BJ (cell line): Measurements from ENCODE around the gene WT1. TPM values are rescaled to one million over a fixed set of nuclear protein-coding genes. Genes with fewer than 3 reads are reported as not detected.

ENCODE experiments used
- CTCF ChIA-PET: fragments of 350-600 bp; formaldehyde crosslinking; extraction: SDS; loops from one replicate; lab custom pipeline; 2021; ENCODE audit warnings: antibody characterized with exemption, inconsistent platforms; lab: Yijun Ruan, JAX
- POLR2A ChIA-PET: fragments of 300-600 bp; sonication (Branson Sonifier 250); formaldehyde crosslinking; extraction: SDS; loops from one replicate; lab custom pipeline; 2021; ENCODE audit warnings: antibody characterized with exemption; lab: Charles Lee
- DNase-seq: peaks from one replicate; pipeline ENCODE4 v3.0.0-alpha.2; 2011; ENCODE audit warnings: low read depth
- H3K27me3 ChIP-seq: 2 replicates; pipeline ENCODE4 v1.6.0; 2011; ENCODE audit warnings: low read length; ENCODE audit not compliant: control insufficient read depth, insufficient read depth
- H3K36me3 ChIP-seq: 2 replicates; pipeline ENCODE4 v1.5.1; 2011; ENCODE audit warnings: low read length; ENCODE audit not compliant: control insufficient read depth, insufficient read depth
- H3K4me3 ChIP-seq: 2 replicates; pipeline ENCODE4 v1.5.1; 2011; ENCODE audit warnings: low read depth, mild to moderate bottlenecking, control low read depth, low read length
- CTCF ChIP-seq: IDR thresholded peaks from 2 replicates; pipeline ENCODE4 v1.5.1; 2011; ENCODE audit warnings: low read depth, mild to moderate bottlenecking, control low read depth, inconsistent platforms, low read length, moderate library complexity; ENCODE audit not compliant: insufficient read depth
- polyA plus RNA-seq: library from polyadenylated mRNA; depleted of rRNA; stranded (reverse); fragments of >200 nt; gene quantifications from 2 replicates; pipeline ENCODE4 v1.2.3, GENCODE V29; 2011

WT1 gene
- polyA plus RNA-seq, 1 experiment = not detected

GRCh38 chr11:32405592-32405991, 29.7 kb downstream of the WT1 start:
- no peaks in the 10 kb centered on the region for H3K36me3 ChIP-seq
- no peak for TF ChIP-seq CTCF
- no peaks in the 10 kb centered on the region for H3K27me3 ChIP-seq
- POLR2A ChIA-PET = no interaction called here
- CTCF ChIA-PET = no interaction called here
- no peak overlapping the region for H3K4me3 ChIP-seq
- no peak for DNase-seq

GRCh38 chr11:32402836-32403235, 32.5 kb downstream of the WT1 start:
- CTCF ChIA-PET = no interaction called here
- no peak for DNase-seq

DNA sequence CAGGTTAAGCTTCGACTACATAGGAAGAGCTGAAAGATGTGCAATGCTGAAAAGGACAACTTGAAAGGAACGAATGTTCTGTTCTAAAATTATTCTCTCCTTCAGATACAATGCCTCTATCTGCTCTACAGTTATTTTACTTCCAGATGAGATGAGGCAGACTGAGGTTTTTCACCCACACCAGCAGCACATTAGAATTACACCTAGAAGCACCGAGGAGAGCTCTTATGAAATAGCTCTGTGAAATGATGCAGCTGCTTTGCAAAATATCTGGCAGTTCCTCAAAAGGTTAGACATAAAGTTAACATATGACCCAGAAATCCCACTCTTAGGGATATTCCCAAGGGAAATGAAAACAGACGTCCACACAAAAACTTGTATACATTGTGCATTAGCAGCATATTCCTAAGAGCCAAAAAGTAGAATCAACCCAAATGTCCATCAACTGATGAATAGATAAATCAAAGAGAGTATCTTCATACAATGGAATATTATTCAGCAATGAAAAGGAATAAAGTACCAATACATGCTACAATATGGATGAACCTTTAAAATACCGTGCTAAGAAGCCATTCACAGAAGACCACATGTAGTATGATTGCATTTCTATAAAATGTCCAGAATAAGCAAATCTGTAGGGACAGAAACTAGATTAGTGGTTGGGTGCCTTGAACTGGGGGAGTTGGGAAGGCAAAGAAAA, 34.5 kb downstream of the WT1 start:
- H3K36me3 ChIP-seq = no peaks in the 10 kb centered on the region
- ChIA-PET POLR2A (no interaction called here), CTCF (no interaction called here)
- H3K4me3 ChIP-seq = no peak overlapping the region
- DNase-seq = no peak
- H3K27me3 ChIP-seq = no peaks in the 10 kb centered on the region
- no peak for TF ChIP-seq CTCF

More at GRCh38 chr11:32402836-32403235, 32.5 kb downstream of the WT1 start:
- Histone ChIP-seq H3K36me3 (no peaks in the 10 kb centered on the region), H3K27me3 (no peaks in the 10 kb centered on the region), H3K4me3 (no peak overlapping the region)
- POLR2A ChIA-PET = interaction anchor here (0.7 kb wide), 1 partner anchor 15 kb away, joined by 16 read pairs; no protein-coding TSS in a partner anchor
- TF ChIP-seq CTCF = no peak

DNA sequence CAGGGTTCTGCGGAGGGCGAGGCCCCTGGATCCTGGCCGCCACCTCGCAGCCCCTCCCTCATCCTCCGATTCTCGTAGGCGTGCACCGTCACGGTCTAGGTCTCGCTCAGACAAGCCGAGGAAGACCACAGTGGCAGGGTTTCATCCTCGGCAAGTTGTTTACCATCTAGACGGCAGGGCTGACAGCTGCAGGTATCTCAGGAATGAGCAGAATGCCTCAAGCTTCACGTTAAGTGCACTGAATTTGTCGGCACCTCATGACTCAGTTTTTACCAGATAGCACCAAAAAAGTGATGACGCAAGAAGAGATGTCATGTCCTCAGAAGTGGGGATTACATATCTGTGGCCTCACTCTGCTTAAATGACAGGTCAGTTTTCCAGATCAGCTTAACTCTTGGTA, 35.1 kb downstream of the WT1 start:
- Histone ChIP-seq H3K4me3 (no peak overlapping the region), H3K36me3 (no peaks in the 10 kb centered on the region), H3K27me3 (no peaks in the 10 kb centered on the region)
- no peak for DNase-seq
- ChIA-PET CTCF (no interaction called here), POLR2A (no interaction called here)
- TF ChIP-seq CTCF = no peak

GRCh38 chr11:32396991-32397390, 38.3 kb downstream of the WT1 start:
- DNase-seq = no peak
- no peaks in the 10 kb centered on the region for H3K27me3 ChIP-seq
- no peaks in the 10 kb centered on the region for H3K36me3 ChIP-seq
- ChIA-PET POLR2A (no interaction called here), CTCF (no interaction called here)
- TF ChIP-seq CTCF = no peak
- no peak overlapping the region for H3K4me3 ChIP-seq
